Keratinocyte (primary cell): ENCODE measurements around the gene SERP2.

Source experiments
- CTCF ChIP-seq, 3 experiments: IDR thresholded peaks in 1 of 3; conservative IDR thresholded peaks in 1 of 3; optimal IDR thresholded peaks in 1 of 3; 2 replicates in 2 of 3; 3 replicates in 1 of 3; pipeline versions ENCODE3 to v1.5.1; 2011; ENCODE audit warnings: low read length in 3 of 3, mild to moderate bottlenecking in 3 of 3, moderate library complexity in 2 of 3, control low read depth in 1 of 3, inconsistent platforms in 1 of 3; ENCODE audit not compliant: insufficient read depth in 2 of 3; ENCODE audit errors: extremely low read depth in 1 of 3
- EZH2 ChIP-seq: IDR thresholded peaks from one replicate; pipeline ENCODE4 v1.6.1; 2012; ENCODE audit warnings: inconsistent platforms, mild to moderate bottlenecking, low read length, moderate library complexity

- no peak for TF ChIP-seq CTCF (optimal IDR thresholded peaks at IDR 0.05 in 1 of 3, IDR thresholded peaks at IDR 0.05 in 1 of 3, conservative IDR thresholded peaks at IDR 0.05 in 1 of 3; ENCODE audit: extremely low read depth in 1 of 3, insufficient read depth in 2 of 3, low read length in 3 of 3)
- no peak for TF ChIP-seq EZH2
Measured at GRCh38 chr13:44407379-44407778, 33.8 kb downstream of the SERP2 start.
